ENCODE data around the gene TEP1.
A peak's percentile ranks its signal among the peaks of the same experiment; 100 is the strongest.
"Not testable (repeated sequence)": the region's sequence is repeated elsewhere in the genome, so short reads cannot be mapped to it uniquely, and the experiment has no call there.

Gene TEP1

DNA sequence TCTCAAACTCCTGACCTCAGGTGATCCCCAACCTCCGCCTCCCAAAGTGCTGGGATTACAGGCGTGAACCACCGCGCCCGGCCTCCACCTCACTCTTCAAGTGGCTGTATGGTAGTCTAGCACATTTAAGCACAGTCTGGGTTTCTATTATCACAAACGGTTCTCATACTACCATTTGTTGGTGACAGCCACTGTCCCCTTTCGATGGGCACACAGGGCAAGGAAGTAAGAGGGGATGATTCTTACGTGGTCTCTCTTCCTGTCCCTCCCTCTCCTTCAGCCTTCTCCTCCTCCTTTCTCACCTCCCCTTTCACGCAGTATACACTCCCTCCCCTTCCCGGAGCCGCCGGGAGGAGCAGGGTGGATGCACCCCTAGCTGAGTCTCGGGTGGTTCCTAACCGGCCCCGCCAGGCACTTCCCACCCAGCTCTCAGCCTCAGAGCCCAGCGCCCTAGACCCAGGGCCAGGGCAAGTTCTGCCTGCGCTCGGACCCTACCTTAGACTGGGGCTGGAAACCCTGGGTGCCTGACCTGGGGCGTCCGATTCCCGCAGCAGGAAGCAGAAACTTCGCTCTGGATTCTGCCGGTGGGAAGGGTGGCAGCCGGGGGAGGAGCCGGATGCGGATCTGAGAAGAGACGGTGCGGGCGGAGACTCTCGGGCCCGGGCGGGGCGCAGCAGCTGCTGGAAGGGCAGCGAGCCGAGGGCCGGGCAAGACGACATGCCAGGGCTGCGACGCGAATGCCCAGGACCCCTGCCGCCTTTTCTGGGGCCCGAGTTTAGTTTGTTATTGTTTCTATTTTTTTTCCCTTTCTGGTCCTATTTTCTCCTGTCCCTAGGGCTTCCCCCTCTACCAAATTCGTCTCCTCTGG, at the start of gene TEP1:
Gene TEP1, minus strand, starts transcription at position 626 of the 868 bp plus-strand sequence. CDS start 5,062 bp downstream, outside the sequence.
- DNase-seq (ENCODE audit: low read depth) = peak; percentile 72

DNA sequence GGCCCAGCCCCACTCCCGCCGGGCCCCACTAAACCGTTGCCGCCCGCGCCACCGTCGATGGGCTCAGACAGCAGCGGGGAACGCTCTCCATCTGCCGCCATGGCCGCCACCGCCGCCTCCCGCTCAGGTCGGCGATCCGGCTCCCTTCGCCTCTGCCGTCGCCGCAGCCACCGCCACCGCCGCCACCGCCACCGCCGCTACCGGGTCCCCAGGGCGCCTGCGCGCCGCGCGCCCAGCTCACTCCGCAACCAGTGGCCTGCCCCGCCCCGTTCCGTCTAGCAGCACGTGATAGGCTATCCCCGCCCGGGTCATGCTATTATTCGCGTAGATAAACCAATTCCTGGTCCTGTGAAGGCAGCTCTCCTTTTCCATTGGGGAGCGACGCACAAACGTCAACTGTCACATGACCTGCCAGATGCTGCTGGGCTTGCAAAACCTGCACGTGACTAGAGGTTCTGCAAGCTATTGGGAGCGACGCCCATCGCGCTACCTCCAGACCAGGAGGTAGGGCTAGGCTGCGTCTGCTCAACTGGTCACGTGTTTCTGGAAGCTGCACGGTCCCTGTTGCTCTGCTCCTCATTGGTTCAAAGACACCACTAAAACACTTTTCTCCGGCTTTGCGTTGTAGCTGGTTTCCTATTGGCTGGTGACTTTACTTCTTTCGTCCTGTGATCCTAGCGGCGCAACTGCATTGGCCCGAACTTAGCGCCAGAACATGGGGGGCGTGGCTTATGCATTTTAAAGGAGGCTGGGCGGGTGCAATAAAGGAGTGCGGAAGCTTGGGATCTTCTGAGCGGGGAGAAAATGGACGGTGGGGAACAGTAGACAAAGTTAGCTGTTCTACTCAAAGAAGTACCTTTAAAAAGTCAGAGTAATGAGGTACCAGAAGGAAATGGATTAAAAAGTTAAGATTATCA, 48.2 kb upstream of the TEP1 start, which contains the start of gene PIP4P1:
Gene PIP4P1, minus strand, starts transcription at position 210 of the 917 bp plus-strand sequence. Its CDS starts 109 bp downstream, at position 101.
- peak; percentile 100 for DNase-seq (ENCODE audit: low read depth)

DNA sequence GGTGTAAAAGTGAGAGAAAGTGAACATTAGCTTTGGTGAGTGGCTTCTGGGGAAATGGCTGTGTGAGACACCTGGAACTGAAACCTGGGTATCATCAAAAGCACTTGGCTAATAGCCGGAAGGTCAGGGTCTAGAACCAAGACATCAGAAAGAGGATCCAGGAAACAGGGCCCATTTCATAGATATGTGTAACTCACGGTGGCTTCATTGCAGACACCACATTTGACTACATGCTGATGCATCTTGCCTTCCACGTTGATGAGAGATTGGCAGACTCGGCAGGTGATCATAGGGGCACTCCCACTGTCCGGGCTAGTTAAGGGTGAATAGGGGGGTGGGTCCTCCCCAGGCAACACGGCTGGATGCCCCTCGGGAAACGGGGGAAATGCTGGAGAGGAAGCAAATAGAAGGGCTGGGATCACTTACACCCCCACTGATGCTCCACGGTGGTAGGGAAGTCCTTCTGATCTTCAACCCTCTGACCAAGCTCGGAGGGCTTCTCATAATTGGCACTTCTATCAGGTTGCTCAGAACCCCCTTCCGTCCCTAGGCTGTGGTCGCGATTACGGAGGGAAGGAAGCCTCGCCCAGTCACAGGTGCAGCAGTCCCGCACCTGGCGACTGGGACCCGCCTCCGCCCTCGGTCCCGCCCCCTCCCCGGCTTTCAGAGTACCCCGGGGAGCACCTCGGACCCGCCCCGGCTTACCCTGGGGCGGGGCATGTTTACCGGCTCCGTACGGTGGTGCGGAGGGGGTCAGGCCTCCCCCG, 47.3 kb upstream of the TEP1 start:
- no peak for DNase-seq (ENCODE audit: low read depth)

GRCh38 chr14:20458031-20458789, 44.9 kb upstream of the TEP1 start:
- DNase-seq (ENCODE audit: low read depth) = no peak

DNA sequence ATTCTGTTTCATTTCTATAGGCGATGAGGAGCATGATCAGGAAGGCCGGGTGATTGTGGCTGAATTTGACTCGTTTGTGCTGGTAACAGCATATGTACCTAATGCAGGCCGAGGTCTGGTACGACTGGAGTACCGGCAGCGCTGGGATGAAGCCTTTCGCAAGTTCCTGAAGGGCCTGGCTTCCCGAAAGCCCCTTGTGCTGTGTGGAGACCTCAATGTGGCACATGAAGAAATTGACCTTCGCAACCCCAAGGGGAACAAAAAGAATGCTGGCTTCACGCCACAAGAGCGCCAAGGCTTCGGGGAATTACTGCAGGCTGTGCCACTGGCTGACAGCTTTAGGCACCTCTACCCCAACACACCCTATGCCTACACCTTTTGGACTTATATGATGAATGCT, 43.7 kb upstream of the TEP1 start:
- no peak for DNase-seq (ENCODE audit: low read depth)

DNA sequence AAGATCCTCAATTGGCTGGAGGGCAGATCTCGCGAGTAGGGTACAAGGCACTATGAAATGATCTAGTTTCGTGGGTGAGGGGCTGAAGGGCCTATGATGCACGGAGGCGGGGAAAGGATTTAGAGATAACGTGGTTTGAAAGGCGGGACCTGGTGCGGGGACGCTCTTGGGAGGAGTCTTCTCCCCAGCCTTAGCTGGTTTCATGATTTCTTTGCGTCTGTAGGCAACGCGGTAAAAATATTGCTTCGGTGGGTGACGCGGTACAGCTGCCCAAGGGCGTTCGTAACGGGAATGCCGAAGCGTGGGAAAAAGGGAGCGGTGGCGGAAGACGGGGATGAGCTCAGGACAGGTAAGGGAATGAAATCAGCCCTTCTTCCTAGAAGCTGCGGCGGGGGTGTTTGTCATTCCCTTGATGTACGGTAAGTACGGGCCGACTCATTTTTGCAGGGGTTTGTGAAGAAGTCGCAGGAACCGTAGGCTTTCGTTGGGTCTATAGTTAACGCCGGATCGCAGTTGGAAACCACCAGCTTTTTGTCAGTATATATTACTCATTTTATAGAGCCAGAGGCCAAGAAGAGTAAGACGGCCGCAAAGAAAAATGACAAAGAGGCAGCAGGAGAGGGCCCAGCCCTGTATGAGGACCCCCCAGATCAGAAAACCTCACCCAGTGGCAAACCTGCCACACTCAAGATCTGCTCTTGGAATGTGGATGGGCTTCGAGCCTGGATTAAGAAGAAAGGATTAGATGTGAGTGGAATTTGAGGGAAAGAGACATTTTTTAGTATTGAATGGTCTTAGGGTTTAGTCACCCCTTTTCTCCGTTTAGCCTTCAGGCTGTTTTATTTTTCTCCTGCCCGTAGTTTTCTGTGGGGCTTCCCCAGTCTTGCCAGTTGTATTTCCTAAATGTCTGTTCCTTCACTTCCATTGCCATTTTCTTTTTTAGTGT, 42.3 kb upstream of the TEP1 start:
- DNase-seq (ENCODE audit: low read depth) = peak; percentile 71

DNA sequence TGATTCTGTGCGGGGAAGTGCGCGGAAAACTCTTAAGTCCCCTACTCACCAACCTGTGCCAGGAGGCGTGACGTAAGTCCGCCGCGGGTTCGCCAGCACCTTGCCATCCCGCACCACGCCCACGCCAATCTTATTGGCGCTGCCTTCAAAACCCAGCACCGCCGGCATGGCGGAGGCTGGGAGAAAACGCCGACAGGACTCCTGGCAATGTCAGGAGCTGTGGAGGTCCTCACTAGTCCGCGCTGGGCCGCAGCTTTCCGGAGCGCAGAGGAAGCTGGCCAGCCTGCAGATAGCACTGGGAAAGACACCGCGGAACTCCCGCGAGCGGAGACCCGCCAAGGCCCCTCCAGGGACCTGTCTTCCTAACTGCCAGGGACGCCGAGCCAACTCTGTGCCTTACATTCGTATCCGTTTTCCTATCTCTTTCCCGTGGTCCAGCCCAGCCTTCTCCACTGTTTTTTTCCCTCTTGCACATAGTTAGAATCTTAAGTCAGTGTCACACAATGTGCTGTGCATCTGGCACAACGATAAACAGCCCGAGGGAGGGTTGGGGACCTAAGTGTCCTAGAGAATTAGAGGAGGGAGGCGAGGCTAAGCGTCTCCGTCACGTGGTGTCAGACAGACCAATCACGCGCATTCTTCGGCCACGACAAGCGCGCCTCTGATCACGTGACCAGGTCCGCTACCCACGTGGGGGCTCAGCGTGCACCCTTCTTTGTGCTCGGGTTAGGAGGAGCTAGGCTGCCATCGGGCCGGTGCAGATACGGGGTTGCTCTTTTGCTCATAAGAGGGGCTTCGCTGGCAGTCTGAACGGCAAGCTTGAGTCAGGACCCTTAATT, 41.4 kb upstream of the TEP1 start, which contains the start of the genes APEX1 and OSGEP:
Gene APEX1, plus strand, starts transcription at position 711 of the 839 bp plus-strand sequence. CDS start 420 bp downstream, outside the sequence.
Gene OSGEP, minus strand, starts transcription at position 297 of the 839 bp plus-strand sequence. Its CDS starts 129 bp downstream, at position 168.
- DNase-seq (ENCODE audit: low read depth) = peak; percentile 97

DNA sequence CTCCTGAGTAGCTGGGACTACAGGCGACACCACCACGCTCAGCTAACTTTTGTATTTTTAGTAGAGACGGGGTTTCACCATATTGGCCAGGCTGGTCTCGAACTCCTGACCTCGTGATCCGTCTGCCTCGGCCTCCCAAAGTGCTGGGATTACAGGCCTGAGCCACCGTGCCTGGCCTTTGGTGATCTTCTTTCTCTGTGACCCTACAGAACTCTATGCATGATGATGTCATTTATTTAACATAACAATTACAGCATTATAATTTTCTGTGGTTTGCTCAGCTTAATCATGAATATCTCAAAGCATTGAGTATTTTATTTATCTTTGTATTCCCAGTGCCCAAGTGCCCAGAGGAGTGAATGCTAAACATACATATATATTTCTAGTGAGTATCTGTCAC, 39.5 kb upstream of the TEP1 start:
- not testable (repeated sequence) for DNase-seq (ENCODE audit: low read depth)

GRCh38 chr14:20446889-20447288, 33.6 kb upstream of the TEP1 start:
- DNase-seq (ENCODE audit: low read depth) = no peak

GRCh38 chr14:20443650-20444049, 30.3 kb upstream of the TEP1 start:
- DNase-seq (ENCODE audit: low read depth) = not testable (repeated sequence)

GRCh38 chr14:20441461-20441860, 28.2 kb upstream of the TEP1 start:
- DNase-seq (ENCODE audit: low read depth) = no peak

DNA sequence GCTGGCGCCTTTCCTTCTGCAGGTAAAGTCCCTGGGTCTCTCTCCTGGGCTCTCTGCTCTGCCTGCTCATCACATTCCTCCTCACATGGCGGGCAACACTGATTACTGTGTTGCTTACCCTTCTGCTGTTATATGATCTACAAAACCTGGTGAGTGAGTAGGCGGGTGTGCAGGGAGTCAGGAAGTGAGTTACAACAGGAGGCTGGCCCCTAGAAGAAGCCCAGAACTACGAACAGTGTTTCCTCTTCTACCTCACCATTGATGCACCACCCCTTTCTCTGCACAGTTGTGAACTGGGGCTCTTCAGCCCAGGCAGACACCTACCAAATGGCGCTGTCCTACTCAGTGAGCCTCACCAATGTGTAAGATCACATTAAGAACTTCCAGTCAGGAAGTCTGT, 27.6 kb upstream of the TEP1 start:
- DNase-seq (ENCODE audit: low read depth) = no peak

- no peak for DNase-seq (ENCODE audit: low read depth)
Observed at GRCh38 chr14:20440465-20440864, 27.2 kb upstream of the TEP1 start.

DNA sequence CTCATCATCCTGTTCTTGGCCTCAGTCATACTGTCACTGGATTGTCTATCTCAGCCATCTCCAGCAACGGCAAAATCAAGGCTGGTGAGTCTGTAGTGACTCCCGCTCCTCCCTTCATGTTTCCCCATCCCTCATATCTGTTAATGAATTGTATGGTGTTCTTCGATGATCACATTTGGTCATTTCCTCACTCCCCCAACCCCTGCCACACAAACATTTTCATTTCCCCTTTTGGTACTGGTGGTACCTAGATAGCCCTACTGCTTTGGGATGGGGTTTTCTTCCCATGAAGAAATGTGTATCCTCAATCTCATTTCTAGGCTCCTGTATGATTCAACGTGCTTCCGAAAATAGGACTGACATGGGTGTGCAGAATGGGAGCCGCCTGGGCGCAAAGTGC, 25.4 kb upstream of the TEP1 start:
- no peak for DNase-seq (ENCODE audit: low read depth)

GRCh38 chr14:20436363-20436755, 23.1 kb upstream of the TEP1 start:
- peak; percentile 54 for DNase-seq (ENCODE audit: low read depth)

GRCh38 chr14:20435582-20436362, 22.5 kb upstream of the TEP1 start, which contains the start of gene KLHL33:
KLHL33 (minus strand) TSS chr14:20436166; CDS start chr14:20435811, 355 bp downstream.
- DNase-seq (ENCODE audit: low read depth) = no peak

GRCh38 chr14:20434701-20435581, 21.6 kb upstream of the TEP1 start:
- DNase-seq (ENCODE audit: low read depth) = no peak

Data from stromal cell of bone marrow (primary cell).